ENCODE measurements around the gene CCDC174.

DNA sequence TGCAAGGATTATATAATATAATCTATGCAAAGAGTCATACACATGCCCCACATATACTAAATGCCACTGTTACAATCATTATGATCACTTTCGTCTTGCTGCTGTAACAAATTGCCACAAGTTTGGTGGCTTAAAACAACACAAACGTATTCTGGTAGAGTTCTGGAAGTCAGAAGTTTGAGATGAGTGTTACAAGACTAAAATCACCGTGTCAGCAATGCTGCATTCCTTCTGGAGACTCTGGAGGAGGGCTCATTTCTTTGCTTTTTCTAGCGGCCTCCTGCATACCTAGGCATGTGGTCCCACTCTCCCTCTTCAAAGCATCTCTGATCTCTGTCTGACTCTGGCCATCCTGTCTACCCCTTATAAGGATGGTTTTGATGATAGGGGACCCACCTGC, 1.4 kb upstream of the CCDC174 start:
- TF ChIP-seq, protein P1, sequence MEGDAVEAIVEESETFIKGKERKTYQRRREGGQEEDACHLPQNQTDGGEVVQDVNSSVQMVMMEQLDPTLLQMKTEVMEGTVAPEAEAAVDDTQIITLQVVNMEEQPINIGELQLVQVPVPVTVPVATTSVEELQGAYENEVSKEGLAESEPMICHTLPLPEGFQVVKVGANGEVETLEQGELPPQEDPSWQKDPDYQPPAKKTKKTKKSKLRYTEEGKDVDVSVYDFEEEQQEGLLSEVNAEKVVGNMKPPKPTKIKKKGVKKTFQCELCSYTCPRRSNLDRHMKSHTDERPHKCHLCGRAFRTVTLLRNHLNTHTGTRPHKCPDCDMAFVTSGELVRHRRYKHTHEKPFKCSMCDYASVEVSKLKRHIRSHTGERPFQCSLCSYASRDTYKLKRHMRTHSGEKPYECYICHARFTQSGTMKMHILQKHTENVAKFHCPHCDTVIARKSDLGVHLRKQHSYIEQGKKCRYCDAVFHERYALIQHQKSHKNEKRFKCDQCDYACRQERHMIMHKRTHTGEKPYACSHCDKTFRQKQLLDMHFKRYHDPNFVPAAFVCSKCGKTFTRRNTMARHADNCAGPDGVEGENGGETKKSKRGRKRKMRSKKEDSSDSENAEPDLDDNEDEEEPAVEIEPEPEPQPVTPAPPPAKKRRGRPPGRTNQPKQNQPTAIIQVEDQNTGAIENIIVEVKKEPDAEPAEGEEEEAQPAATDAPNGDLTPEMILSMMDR (conservative IDR thresholded peaks at IDR 0.05 in 1 of 2, IDR thresholded peaks at IDR 0.05 in 1 of 2; ENCODE audit: extremely low read depth in 1 of 2, insufficient read depth in 1 of 2, low read depth in 1 of 2, low read length in 2 of 2), result no peak
- no peak for TF ChIP-seq EZH2 (IDR thresholded peaks at IDR 0.05; ENCODE audit: borderline replicate concordance, low read length)

Data from mammary epithelial cell (primary cell).